Colonic mucosa (tissue), 4 donors: ENCODE measurements around the gene GABRE. TPM values are rescaled to one million over a fixed set of nuclear protein-coding genes. Genes with fewer than 3 reads are reported as not detected.

Source experiments
- DNase-seq: peaks from one replicate; pipeline ENCODE4 v3.0.0-alpha.2; 2020
- H3K27ac ChIP-seq: fragments of 200-600 bp; one replicate; pipeline ENCODE4 v1.8.0; 2021
- H3K27me3 ChIP-seq: fragments of 200-600 bp; one replicate; pipeline ENCODE4 v1.8.0; 2021
- H3K36me3 ChIP-seq: fragments of 200-600 bp; one replicate; pipeline ENCODE4 v1.8.0; 2021
- H3K4me1 ChIP-seq: fragments of 200-600 bp; one replicate; pipeline ENCODE4 v1.8.0; 2021; ENCODE audit warnings: mild to moderate bottlenecking
- H3K4me3 ChIP-seq: fragments of 200-600 bp; one replicate; pipeline ENCODE4 v1.8.0; 2021
- H3K9ac ChIP-seq, 2 donors: one replicate each; pipeline ENCODE4 v1.7.0; 2013; ENCODE audit warnings: control low read depth in 2 of 2, low read depth in 2 of 2, low read length in 2 of 2
- H3K9me3 ChIP-seq: fragments of 200-600 bp; one replicate; pipeline ENCODE4 v1.8.0; 2021
- intact Hi-C: fragments of 100-400 bp; cut with DNase I; formaldehyde crosslinking; loops from one replicate; pipeline ENCODE4 v1.14.1; 2022
- total RNA-seq, 2 donors: library from RNA; stranded (reverse); fragmentation: NEBNext Ultra II Directional in 1 of 2; extraction: Animal tissue kit (Norgen Biotek cat#: 25700) in 1 of 2; gene quantifications; one replicate each; pipeline ENCODE4 v1.2.1, GENCODE V29; 2021
- TF ChIP-seq, protein P1 (sequence below): fragments of 200-600 bp; IDR thresholded peaks from one replicate; pipeline ENCODE4 v1.8.0; 2022; ENCODE audit warnings: antibody characterized with exemption, mild to moderate bottlenecking
- donor health status: healthy.
- donor health status: DM: no; HTN: no; CAD: no.
- donor health status: DM: no; HTN: no; CAD: no.

GABRE gene
- total RNA-seq, 2 donors from 2014 or later: 6.4 to 11.9 TPM

DNA sequence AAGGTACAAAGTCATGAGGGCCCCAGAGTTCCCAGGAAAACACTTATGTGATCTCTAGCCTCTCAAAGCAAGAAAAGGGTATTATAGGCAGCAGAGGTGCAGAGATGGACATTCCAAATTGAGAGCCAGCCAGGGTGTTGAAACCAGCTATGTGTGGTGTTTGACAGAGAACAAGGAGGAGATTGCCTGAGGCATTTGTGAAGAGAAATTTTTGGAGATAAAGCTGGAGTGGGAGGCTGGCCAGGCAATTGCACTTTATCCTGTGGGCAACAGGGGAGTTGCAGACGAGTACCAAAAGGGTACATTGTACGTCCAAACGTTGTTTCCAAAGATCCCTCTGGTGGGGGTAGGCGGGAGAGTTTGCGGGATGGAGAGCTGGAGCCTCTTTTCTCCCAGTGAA lies 2.5 kb upstream of the GABRE start:
- Histone ChIP-seq H3K9me3 (no peaks in the 10 kb centered on the region), H3K4me3 (no peak overlapping the region), H3K27me3 (no peaks in the 10 kb centered on the region), H3K4me1 (no peaks in the 10 kb centered on the region), H3K36me3 (no peaks in the 10 kb centered on the region), H3K9ac (no peak overlapping the region), H3K27ac (no peak overlapping the region)
- DNase-seq: no peak
- TF ChIP-seq, protein P1, sequence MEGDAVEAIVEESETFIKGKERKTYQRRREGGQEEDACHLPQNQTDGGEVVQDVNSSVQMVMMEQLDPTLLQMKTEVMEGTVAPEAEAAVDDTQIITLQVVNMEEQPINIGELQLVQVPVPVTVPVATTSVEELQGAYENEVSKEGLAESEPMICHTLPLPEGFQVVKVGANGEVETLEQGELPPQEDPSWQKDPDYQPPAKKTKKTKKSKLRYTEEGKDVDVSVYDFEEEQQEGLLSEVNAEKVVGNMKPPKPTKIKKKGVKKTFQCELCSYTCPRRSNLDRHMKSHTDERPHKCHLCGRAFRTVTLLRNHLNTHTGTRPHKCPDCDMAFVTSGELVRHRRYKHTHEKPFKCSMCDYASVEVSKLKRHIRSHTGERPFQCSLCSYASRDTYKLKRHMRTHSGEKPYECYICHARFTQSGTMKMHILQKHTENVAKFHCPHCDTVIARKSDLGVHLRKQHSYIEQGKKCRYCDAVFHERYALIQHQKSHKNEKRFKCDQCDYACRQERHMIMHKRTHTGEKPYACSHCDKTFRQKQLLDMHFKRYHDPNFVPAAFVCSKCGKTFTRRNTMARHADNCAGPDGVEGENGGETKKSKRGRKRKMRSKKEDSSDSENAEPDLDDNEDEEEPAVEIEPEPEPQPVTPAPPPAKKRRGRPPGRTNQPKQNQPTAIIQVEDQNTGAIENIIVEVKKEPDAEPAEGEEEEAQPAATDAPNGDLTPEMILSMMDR: no peak
- intact Hi-C loops: no loop called here

DNA sequence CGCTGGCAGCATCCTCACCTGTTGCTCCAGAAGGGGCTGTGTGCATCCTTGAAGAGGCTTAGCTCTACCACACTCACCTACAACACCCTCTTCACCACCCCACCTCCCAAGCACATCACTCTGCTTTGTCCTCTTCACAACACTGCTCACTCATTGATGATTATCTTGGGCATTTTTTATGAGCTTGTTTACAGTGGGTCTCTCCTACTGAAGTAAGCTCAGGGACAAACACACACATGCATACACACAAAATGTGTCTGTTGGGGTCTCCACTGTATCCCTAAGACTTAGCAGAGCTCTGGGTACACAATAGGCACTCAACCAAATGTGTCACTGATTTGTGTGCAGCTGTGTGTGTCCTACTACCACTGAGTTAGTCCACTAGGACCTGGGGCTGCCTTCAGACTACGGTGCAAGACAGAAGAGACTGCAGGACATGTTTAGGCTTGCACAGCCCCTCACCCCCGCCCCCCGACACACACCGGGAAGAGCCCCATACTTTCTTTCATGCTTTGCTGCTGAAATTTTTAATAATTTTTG lies 1.3 kb upstream of the GABRE start:
- no peaks in the 10 kb centered on the region for H3K4me1 ChIP-seq
- no peak overlapping the region for H3K27ac ChIP-seq
- no peak overlapping the region for H3K4me3 ChIP-seq
- no peak overlapping the region for H3K9ac ChIP-seq
- no peaks in the 10 kb centered on the region for H3K36me3 ChIP-seq
- TF ChIP-seq, protein P1: no peak
- no peaks in the 10 kb centered on the region for H3K27me3 ChIP-seq
- no peak for DNase-seq
- H3K9me3 ChIP-seq: no peaks in the 10 kb centered on the region
- intact Hi-C loops: no loop called here

DNA sequence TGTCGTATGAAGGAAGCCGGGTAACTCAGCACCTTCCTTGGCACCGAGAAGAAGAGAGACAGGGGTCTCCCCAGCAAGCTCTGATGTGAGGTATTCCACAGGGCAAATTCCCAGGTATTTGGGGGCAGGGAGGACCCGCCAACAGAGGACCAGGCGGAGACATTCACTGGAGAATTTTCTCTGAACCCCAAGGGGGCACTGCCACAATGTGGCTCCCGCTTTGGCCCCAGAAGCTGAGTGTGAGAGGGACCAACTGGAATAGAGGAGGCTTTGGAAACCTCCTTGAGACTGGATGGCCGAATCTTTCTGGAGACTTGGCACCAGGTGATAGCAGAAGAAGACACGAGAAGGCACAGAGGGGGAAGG lies 735 bp upstream of the GABRE start:
- no peak overlapping the region for H3K27ac ChIP-seq
- intact Hi-C loops: no loop called here
- H3K4me1 ChIP-seq: no peaks in the 10 kb centered on the region
- H3K4me3 ChIP-seq: peak overlapping the region; percentile 50
- TF ChIP-seq, protein P1: no peak
- no peaks in the 10 kb centered on the region for H3K36me3 ChIP-seq
- H3K27me3 ChIP-seq: no peaks in the 10 kb centered on the region
- H3K9ac ChIP-seq: no peak overlapping the region
- H3K9me3 ChIP-seq: no peaks in the 10 kb centered on the region
- no peak for DNase-seq

DNA sequence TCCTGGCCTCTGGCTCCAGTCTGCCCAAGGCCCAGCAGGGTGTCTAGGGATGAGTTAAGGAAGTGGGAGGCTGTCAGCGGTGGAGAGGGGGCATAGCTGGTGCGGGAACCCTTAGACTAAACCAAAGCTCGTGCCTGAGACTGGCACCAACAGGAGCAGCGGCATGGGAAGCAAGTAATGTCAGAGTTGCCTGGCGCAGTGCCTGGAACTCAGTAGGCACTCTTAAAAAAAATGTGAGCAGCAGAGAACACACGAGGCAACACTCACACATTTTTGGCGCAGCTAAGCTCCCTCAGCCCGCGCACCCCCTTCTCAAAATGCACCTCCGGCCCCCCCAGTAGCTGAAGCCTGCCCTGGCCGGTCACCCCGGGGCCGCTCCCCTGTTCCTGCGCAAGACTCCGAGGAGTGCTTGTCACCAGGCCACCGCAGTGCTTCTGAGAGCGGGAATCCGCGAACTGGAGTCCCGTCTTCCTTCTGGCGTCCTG lies 583 bp downstream of the GABRE start:
- Histone ChIP-seq H3K9ac (peak overlapping the region; percentile 42 to 71), H3K4me3 (peak overlapping the region; percentile 50), H3K9me3 (no peaks in the 10 kb centered on the region), H3K27me3 (no peaks in the 10 kb centered on the region), H3K36me3 (no peaks in the 10 kb centered on the region), H3K4me1 (no peaks in the 10 kb centered on the region), H3K27ac (no peak overlapping the region)
- TF ChIP-seq, protein P1: no peak
- intact Hi-C loops: no loop called here
- DNase-seq: peak; percentile 32

DNA sequence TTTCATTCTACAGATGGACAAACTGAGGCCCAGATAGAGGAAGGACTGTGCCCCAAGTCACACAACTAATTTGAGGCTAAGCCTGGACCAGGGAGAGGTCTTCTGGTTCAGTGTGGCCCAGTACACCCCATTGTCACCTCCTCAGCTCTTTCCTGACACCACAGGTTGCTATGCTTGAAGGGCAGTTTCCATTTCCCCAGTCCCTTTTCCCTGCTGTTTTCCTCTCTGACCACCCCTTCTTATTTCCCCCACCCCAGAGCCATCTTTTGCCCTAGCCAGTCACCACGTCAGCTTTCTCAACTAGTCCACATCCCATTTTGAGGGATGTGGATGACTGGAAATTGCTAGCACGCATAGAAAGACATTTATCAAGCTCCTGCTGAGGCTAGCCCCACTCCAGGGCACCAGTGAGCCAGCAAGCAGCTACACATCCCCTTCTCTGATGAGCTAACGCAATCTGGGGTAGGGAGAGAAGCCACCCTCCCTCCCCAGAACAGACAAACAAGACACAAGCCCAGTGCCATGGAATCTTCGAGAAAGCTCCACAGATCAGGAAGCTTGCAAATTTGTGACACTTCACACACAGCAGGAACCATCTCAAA lies 1.3 kb downstream of the GABRE start:
- peak overlapping the region; percentile 50 for H3K4me3 ChIP-seq
- no peaks in the 10 kb centered on the region for H3K9me3 ChIP-seq
- intact Hi-C loops: no loop called here
- no peak for DNase-seq
- H3K27me3 ChIP-seq: no peaks in the 10 kb centered on the region
- TF ChIP-seq, protein P1: no peak
- no peaks in the 10 kb centered on the region for H3K36me3 ChIP-seq
- no peaks in the 10 kb centered on the region for H3K4me1 ChIP-seq
- peak overlapping the region; percentile 8 to 42 for H3K9ac ChIP-seq
- no peak overlapping the region for H3K27ac ChIP-seq
